Tongue (tissue), 2 donors: ENCODE measurements around the gene CDRT15. TPM values are rescaled to one million over a fixed set of nuclear protein-coding genes. Genes with fewer than 3 reads are reported as not detected.
"Not testable (repeated sequence)": the region's sequence is repeated elsewhere in the genome, so short reads cannot be mapped to it uniquely, and the experiment has no call there.

Experiments
- DNase-seq: peaks from one replicate; pipeline ENCODE4 v3.0.0-alpha.2; 2015
- total RNA-seq: library from RNA; depleted of rRNA; stranded (reverse); fragments of >200 nt; gene quantifications from one replicate; pipeline ENCODE4 v1.2.3, GENCODE V29; 2014

CDRT15 gene
- total RNA-seq, result not detected

DNA sequence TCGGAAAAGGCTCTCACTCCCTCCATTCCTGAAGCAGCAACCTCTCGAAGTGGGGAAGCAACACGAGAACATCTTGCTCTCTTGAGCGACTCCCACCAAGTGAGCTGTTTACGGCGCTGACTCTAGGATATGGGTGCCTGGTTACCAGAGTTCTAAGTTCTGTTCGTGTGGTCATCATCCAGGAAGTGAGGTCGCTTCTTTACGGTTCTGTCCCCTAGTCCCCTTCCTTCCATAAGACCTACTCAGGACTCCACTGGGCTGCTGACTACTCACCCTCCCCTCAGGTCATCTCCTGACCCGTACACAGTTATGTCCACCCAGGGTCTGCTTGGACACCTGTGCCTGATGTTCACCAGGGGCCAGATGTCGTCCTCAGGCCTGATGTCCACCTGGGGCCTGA, at the start of gene CDRT15:
Gene CDRT15 (minus strand): TSS at position 101 of the 400 bp plus-strand sequence. CDS start 29 bp downstream, at position 72.
- not testable (repeated sequence) for DNase-seq

DNA sequence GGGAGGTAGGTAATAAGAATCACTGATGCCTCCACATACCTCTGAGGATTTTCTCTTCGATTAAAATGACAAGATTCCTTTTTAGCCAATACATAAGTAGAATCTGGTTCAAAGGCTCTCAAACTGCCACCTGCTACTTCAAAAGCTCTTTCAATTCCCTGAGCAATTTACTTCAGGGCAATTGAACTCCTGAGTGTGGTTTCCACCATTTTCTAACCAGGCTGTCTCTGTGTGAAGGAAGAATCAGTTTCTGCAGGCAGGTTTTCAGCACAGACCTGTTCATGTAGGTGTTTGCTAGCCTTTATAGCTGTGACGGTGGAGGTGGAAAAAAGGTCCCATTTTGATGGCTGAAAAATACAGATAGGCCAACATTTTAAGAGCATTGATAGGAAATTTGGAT, 46.1 kb upstream of the CDRT15 start:
- DNase-seq, result no peak

DNA sequence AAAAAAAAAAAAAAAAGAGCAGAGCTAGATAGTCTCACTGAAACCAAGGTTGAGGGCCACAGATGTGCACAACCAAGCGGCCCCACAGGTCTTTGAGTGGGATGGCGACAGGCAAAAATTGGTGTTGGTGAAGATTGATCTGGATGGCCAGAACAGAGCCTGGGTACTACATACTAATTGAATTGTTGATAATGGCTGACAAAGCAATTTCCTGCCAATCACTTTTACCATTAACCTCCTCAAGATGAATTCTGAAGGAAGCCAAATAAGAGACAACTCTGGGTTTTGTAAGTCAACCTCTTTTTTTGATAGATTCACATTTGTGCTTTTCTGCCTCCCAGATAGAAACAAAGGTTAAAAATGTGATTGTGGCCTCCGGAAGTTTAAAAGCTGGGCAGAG, 44.9 kb upstream of the CDRT15 start:
- no peak for DNase-seq

DNA sequence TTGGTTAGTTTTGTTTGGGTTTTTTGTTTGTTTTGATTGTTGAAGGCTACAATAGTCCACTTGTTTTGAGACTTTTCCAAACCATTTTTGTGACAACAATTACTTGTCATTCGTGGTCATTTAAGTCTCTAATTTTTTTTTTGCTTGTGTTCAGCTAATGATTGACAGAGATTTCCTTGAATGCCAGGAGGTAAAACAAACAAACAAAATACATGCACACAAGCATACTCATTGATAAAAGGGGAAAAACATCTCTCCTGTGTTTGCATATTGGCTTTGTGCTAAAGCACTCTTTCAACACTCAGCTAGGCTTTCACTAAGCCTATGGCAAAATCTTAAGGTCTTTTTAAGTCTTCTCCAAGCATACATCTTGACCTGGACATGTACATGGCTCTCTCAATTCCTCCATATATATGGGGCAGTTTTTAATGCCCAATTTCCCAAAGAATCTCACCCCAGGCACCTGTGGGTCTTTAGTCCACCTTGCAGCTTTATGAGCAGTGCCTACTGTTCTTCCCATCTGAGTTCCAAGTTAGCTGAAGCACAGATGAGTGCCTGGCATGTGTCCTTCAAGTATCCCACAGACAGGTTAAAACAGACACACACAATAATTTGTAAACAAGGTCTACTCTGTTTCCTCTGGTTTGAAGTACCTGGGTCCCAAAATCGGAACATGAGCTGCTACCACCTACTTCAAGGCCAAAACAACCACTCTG, 40.0 kb upstream of the CDRT15 start:
- DNase-seq, result no peak

DNA sequence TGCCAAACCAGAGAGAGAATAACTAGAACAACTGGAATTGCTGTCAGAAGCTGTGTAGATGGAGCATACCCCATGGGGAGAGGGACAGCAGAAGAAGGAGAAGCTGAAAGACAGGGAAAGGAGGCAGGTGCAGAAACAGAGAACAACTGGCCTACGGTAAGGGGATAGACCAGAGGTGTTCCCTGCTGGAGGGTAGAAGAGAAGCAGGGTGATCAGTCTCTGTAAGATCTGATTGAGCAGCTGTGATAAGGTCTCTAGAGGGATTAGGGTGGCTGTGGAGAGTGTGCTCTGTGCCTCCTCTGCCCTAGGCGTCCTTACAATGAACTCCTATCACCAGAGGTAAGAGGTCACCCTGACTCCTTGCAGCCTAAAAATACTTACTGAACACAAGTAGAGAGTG, 33.8 kb upstream of the CDRT15 start:
- DNase-seq, result no peak

DNA sequence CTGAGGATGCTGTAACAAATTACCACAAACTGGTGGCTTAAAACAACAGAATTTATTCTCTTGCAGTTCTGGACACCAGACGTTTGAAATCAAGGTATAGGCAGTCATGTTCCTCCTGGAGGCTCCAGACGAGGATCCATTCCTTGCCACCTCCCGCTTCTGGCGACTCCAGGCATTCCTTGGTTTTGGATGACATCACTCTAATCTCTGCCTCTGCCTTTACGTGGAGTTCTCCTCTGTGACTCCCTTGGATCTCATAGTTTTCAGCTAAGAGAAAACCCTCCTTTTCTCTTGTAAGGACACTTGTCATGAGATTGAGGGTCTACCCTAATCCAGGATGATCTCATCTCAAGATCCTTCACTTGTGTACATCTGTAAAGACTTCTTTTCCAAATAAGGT, 32.8 kb upstream of the CDRT15 start:
- no peak for DNase-seq

DNA sequence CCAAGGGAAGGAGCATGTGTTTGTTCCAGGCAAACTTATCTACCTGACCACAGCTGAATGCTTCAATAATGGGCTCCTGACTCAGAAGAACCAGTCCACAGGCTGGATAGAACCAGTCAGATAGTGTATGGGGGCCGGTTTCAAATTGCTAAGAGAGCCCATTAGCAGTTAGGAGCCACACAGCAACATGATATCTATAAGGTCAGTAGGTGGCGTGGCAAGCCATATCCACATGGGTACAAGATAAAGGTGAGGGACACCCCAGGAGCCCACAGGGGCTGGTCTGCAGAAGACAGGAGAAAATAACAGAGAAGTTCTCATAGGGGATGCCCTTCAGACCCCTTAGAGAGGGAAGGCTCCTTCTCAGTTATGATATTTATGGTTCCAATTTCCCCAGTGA, 31.6 kb upstream of the CDRT15 start:
- no peak for DNase-seq

DNA sequence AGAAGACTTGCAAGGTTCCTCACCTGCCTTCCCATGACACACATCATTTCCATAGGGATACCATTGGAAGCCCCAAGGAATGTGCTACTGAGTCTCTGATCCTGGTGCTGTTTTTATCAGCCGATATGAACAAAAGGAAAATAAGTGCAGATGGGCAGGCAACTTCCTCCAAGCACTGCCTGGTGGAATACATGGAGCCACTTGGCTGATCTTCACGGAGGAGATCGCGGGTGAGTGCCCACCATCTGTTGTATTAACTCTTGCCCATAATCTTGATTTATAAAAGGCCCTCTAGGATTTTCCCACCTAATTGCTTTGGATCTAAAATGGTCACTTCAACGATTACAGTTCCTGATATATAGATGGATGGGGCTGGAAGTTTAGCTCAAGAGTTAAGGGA, 24.7 kb upstream of the CDRT15 start:
- no peak for DNase-seq

DNA sequence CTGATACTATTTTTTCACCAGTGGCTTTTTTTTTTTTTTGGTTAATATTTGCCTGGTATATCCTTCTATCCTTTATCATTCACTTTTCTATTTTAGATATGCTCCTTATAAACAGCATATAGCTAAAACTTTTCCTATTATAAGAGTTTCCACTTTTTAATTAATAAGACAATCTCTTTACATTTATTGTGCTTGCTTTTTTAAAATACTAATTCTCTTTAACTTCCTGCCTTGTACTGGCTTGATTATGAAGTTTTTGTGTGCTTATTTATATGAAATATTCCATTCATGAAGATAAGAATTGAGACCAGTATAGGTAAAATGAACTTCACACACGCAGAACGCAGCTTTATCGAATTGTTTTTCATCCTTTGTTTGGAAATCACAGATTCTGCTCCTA, 9.0 kb upstream of the CDRT15 start:
- no peak for DNase-seq

DNA sequence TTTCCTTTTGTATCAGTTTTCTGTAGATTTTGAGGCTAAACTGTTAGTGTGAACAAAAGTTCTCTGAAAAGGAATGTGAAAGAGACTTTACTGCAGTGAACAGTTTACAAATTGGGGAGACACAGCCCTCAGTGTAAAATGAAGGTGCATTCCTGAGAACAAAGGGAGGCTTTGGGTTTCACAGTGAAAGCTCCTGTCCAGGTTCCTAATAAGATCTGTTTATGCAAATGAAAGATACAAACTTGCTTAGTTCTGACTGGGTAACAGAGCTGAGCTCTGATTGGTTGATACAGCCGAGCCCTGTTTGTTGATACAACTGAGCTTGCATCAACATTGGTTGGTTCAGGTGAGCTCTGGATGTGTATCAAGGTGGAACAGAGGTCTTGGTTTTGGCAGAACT, 8.3 kb upstream of the CDRT15 start:
- no peak for DNase-seq

DNA sequence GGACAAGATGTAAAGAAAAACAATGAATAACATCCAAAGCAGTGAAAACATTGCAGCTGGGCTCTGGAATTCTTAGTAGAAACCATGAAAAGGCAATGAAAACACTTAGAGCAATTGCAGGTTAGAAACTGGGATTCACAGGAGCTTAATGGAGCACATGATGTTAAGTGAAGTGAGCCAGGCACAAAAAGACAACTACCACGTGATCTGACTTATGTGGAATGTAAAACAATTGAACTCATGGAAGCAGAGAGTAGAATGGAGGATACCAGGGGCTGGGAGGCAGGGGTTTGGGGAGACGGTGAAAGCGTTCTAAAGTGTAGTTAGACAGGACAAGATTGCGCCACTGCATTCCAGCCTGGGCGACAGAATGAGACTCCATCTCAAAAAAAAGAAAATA, 2.6 kb upstream of the CDRT15 start:
- not testable (repeated sequence) for DNase-seq

DNA sequence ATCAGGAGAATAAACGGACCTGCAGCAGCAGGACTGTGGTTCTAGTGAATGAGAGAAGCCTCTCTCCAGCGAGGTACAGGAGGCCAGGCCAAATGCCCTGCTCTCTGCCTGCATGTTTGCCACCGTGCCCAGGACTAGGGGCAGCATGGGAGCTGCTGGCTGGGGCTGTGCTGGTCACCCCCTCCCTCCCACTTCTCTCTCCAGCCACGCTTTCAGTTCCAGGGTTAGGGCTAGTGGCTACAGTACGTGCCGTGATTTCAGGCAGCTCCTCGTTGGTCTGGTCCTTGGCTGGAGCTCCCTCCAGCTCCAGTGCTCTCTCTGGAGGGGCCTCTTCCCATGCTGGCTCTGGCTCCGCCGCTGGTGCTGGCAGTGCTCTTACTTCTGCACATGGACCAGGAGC, 630 bp downstream of the CDRT15 start:
- DNase-seq, result not testable (repeated sequence)

DNA sequence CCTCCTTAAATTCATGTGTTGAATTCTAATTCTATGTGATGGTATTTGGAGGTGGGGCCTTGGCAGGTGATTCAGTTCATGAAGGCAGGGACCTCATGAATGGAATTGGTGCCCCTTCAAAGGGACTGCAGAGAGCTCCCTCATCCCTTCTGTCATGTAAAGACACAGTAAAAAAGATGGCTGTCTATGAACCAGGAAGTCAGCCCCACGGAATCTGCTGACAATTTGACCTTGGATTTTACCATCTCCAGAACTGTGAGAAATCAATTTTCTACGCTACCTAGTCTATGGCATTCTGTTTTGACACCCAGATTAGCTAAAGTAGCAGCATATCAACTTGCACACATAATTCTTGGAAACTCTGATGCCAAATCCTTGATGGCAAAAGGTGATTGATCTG, 1.6 kb downstream of the CDRT15 start:
- not testable (repeated sequence) for DNase-seq

DNA sequence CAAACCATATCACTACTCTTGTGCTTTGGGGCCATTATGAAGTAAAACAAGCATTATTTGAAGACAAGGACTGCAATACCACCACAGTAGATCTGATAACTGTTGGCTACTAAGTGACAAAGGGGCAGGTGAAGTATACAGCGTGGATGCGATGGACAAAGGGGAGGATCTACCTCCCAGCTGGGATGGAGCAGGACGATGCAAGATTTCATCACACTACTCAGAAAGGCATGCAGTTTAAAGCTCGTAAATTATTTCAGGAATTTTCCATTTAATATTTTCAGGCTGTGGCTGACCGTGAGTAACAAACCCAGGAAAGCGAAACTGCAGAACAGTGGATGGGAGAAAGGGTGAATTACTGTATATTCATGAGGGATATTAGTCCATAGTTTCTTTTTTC, 5.5 kb downstream of the CDRT15 start:
- DNase-seq, result not testable (repeated sequence)

DNA sequence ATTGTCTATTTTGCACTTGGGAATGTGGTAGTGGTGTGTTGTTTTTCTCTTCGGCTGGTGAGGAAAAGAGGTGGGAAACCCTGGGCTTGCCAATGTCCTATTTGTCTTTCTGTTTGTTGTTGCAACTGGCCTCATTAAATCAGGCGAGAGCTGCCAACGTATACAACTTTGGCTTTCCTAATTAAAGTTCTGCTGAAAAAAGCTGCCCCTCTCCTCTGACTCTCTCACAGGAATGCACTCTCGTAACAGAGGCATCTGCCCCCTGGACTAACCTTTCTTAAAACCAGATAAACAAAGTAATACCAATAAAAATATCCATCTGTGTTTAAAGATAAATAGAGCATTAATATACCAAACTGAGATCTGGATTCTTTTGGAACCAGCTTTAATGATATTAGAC, 7.8 kb downstream of the CDRT15 start:
- DNase-seq, result no peak

DNA sequence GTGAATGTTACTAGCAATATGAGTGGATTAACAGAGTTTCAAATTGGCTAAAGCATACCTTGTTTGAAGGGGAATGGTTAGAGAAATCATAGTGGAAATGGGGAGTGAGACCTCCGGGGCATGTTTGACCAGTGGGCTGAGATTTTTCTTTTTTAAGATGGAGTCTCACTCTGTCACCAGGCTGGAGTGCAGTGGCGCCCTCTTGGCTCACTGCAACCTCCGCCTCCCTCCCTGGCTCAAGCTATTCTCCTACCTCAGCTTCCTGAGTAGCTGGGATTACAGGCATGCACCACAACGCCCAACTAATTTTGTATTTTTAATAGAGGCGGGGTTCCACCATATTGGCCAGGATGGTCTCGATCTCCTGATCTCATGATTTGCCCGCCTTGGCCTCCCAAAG, 9.6 kb downstream of the CDRT15 start:
- no peak for DNase-seq

DNA sequence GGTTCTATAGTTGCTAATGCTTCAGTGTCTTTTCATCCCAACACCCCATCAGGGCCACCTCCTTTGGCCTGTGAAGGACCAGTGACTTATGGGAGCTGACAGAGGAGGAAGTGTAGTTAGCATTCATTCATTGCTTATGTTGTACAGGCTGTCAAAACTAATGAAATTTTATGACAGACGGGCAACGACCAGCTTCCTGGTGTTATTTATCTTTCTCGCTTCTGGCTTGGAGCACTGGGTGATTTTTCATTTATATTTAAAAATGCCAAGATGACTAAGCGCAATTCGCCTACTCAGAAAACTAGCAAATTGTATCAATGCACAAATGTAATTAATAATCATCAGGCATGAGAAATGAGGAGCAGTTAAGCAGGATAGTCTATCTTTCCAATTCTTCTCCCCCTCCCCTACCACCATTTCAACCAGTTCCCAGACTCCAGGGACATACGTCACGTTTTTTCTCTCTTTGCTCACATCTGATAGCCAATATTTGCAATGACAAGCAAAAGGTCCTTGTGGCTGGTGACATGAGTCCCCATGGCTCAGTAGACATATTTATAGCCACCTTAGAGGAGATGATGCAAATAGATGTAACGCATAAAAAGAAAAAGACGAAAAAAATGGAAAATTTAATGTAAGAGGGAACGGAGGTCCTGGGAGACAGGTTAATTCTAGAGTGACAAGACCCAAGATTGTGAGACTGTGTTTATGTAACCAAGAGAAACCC, 11.2 kb downstream of the CDRT15 start:
- no peak for DNase-seq

DNA sequence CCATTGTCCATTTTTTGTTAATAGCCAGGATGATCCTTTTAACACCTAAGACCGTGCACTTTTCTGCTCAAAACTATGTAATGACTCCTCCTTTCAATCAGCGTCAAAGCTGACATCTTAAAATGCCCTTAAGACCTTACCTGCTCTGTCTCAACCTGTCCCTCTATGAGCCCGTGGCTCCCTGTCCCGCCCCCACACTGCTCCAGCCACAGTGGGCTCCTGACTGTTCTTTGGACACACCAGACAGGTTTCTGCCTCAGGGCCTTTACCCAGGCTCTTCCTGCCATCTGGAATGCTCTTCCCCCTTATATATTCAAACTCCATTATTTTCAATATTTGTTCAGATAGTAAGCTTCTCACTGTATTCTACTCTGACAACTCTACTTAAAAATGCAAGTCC, 14.1 kb downstream of the CDRT15 start:
- no peak for DNase-seq

DNA sequence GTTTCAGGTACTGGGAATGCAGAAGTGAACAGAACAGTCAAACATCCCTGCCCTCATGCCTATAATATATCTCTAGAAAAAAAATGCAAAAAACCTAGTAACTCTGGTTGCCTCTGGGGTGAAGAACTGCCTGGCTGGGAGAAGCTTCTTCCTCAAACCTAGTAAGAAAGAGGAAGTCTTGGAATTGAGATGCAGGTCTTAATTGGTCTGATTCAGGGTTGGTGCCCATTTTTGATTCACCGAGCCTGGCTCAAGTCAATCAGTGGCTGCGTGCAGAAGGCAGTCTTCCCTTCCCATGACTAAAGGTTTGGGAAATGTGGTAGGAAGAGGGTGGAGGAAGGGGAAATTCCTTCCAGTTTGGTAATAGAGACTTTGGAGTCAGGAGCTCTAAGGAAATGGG, 22.4 kb downstream of the CDRT15 start:
- DNase-seq, result no peak

DNA sequence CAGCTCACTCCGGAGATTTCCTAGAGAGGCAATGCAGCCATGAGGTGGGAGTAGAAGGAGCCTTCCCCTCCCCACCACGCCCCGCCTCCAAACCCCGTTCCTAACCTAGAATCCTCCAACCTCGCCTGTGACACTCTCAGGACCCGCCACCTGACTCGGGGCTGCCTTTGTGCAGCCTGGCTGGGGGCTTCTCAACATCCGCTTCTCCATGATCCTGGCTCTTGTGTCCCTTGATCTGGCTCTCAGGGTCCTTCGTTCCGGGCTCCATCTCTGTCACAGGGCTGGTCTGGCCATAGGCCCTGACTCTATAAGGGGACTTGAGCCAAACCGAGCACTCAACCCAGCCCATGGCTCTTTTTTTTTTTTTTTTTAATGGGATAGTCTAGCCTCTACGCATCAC, 24.3 kb downstream of the CDRT15 start:
- no peak for DNase-seq

DNA sequence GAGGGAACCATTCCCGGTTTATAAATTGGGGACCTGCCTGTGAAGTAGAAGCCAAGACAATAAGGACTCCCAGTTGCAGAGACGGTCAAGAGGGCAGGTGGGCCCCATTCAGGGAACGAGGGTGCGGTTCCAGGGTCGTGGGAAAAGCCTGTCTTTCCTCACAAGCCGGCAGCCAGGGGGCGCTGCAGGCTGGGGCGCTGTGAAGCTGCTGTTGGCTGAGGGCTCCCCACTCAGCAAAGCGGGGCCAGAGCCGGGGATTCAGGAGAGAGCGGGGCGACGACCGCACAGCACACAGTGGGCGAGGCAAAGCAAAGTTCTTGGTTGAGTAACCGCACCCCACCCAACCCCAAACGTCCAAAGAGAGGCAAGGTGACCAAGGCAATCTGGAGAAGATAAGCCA, 24.9 kb downstream of the CDRT15 start:
- no peak for DNase-seq

DNA sequence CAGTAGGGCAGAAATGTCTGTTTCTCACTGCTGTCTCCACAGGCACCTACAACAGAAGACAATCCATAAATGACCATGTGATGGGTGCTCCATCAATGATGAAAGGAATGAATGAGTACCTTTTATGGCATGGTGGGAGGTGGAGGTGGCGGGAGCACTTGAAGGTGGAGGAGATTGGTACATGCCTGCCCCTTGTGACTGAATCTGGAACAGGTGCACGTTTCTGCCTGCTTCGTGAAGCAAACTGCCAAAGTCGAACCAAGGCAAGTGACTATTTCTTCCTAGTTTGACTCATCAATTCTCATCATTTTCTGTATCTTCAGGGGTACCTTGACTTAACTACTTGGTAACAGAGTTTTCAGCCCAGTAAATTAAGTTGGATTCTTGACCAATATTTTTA, 25.4 kb downstream of the CDRT15 start:
- no peak for DNase-seq

DNA sequence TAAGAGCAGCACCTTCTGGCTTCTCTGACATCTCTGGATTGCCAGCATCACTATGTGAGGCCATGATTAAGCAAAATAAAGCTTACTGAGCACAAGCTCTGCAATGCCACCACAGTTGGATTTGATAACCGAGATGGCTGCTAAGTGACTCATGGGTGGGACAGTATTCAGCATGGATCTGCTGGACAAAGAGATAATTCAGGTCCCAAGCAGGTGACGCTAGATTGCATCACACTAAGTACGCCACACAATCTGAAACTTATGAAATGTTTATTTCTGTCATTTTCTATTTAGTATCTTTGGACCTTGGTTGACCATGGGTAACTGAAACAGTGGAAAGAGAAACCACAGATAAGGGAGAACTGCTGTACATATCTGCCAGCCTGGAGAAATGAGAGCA, 27.4 kb downstream of the CDRT15 start:
- DNase-seq, result no peak

DNA sequence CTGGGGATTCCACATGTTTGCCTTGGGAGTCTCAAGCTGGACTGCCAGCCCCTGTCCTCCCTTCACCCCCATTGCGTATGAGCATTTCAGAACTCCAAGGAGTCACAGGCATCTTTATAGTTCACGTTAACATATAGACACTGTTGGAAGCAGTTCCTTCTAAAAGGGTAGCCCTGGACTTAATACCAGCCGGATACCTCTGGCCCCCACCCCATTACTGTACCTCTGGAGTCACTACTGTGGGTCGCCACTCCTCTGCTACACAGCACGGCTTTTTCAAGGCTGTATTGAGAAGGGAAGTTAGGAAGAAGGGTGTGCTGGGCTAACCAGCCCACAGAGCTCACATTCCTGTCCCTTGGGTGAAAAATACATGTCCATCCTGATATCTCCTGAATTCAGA, 28.9 kb downstream of the CDRT15 start:
- DNase-seq, result no peak
